HEK293 (cell line): ENCODE results near the gene NAGPA.

Experiments used
- CTCF ChIA-PET: fragments of 350-600 bp; formaldehyde crosslinking; extraction: SDS; loops from one replicate; lab custom pipeline; 2021; ENCODE audit warnings: antibody characterized with exemption; lab: Yijun Ruan, JAX
- POLR2A ChIA-PET: fragments of 300-600 bp; formaldehyde crosslinking; extraction: SDS; loops from one replicate; lab custom pipeline; 2020; ENCODE audit warnings: antibody characterized with exemption, inconsistent platforms; lab: Yijun Ruan, JAX
- H3K27ac ChIP-seq: fragments of 200-500 bp; sonication (Bioruptor generic); 2 replicates; pipeline ENCODE4 v1.5.1; 2014; ENCODE audit warnings: low read depth, low read length, control low read depth, inconsistent platforms; ENCODE audit errors: extremely low read depth
- H3K36me3 ChIP-seq, 2 experiments: fragments of 200-500 bp in 1 of 2; sonication (Bioruptor generic) in 1 of 2; 1 replicate in 1 of 2; 2 replicates in 1 of 2; pipeline ENCODE4 v1.5.1; 2014 to 2017; ENCODE audit warnings: inconsistent platforms in 2 of 2, low read length in 2 of 2; ENCODE audit not compliant: control insufficient read depth in 2 of 2, insufficient read depth in 1 of 2
- H3K4me1 ChIP-seq: fragments of 200-500 bp; sonication (Bioruptor generic); 2 replicates; pipeline ENCODE4 v1.5.1; 2014; ENCODE audit warnings: mild to moderate bottlenecking, low read length, inconsistent platforms; ENCODE audit not compliant: control insufficient read depth, insufficient read depth
- H3K4me3 ChIP-seq: 2 replicates; pipeline ENCODE4 v1.5.1; 2011; ENCODE audit warnings: low read depth, mild to moderate bottlenecking, control low read depth, low read length, moderate library complexity
- H3K9me3 ChIP-seq: fragments of 200-500 bp; sonication (Bioruptor generic); 2 replicates; pipeline ENCODE4 v1.5.1; 2014; ENCODE audit warnings: low read depth, low read length, inconsistent platforms; ENCODE audit not compliant: control insufficient read depth, insufficient read depth
- GLI4 ChIP-seq: fragments of 450-650 bp; formaldehyde crosslinking; IDR thresholded peaks from 2 replicates; pipeline ENCODE4 v1.5.1; 2016; ENCODE audit warnings: missing biosample characterization, missing genetic modification characterization
- PRDM1 ChIP-seq: fragments of 450-650 bp; formaldehyde crosslinking; IDR thresholded peaks from 2 replicates; pipeline ENCODE4; 2016; ENCODE audit warnings: missing biosample characterization, missing genetic modification characterization
- ZNF416 ChIP-seq: fragments of 450-650 bp; formaldehyde crosslinking; IDR thresholded peaks from 2 replicates; pipeline ENCODE4 v1.5.1; 2016; ENCODE audit warnings: missing biosample characterization, missing genetic modification characterization
- ZNF544 ChIP-seq: fragments of 450-650 bp; formaldehyde crosslinking; IDR thresholded peaks from 2 replicates; pipeline ENCODE4 v1.5.0; 2017; ENCODE audit warnings: missing biosample characterization, missing genetic modification characterization
- ZNF549 ChIP-seq: fragments of 450-650 bp; IDR thresholded peaks from 2 replicates; pipeline ENCODE4 v1.5.1; 2018; ENCODE audit warnings: missing biosample characterization, missing genetic modification characterization, mild to moderate bottlenecking, inconsistent platforms, moderate library complexity
- ZNF560 ChIP-seq: fragments of 450-650 bp; formaldehyde crosslinking; IDR thresholded peaks from 2 replicates; pipeline ENCODE4 v1.5.1; 2017; ENCODE audit warnings: missing biosample characterization, missing genetic modification characterization, borderline replicate concordance
- ZNF626 ChIP-seq: fragments of 450-650 bp; sonication (Bioruptor Pico); formaldehyde crosslinking; IDR thresholded peaks from 2 replicates; pipeline ENCODE4 v1.5.1; 2018; ENCODE audit warnings: missing biosample characterization, missing genetic modification characterization, inconsistent platforms
- ZNF76 ChIP-seq: fragments of 450-650 bp; formaldehyde crosslinking; IDR thresholded peaks from 2 replicates; pipeline ENCODE4; 2016; ENCODE audit warnings: low read depth, missing biosample characterization, missing genetic modification characterization, borderline replicate concordance
- ZNF776 ChIP-seq: fragments of 450-650 bp; formaldehyde crosslinking; IDR thresholded peaks from 2 replicates; pipeline ENCODE4 v1.5.0; 2017; ENCODE audit warnings: missing biosample characterization, missing genetic modification characterization, borderline replicate concordance
- TF ChIP-seq, protein P1 (sequence below): IDR thresholded peaks from 2 replicates; pipeline ENCODE4 v1.6.1; 2011; ENCODE audit warnings: mild to moderate bottlenecking, low read depth, low read length, borderline replicate concordance
- TF ChIP-seq, protein P2 (sequence below): fragments of 450-650 bp; formaldehyde crosslinking; IDR thresholded peaks from 2 replicates; pipeline ENCODE4 v1.5.1; 2016; ENCODE audit warnings: missing biosample characterization, missing genetic modification characterization, low read depth
- TF ChIP-seq, protein P3 (sequence below): fragments of 450-650 bp; formaldehyde crosslinking; IDR thresholded peaks from 2 replicates; pipeline ENCODE4 v1.5.1; 2016; ENCODE audit warnings: missing biosample characterization, missing genetic modification characterization
- TF ChIP-seq, protein P4 (sequence below): fragments of 450-650 bp; formaldehyde crosslinking; IDR thresholded peaks from 2 replicates; pipeline ENCODE4 v1.5.1; 2017; ENCODE audit warnings: missing biosample characterization, missing genetic modification characterization
- TF ChIP-seq, protein P5 (sequence below): fragments of 450-650 bp; formaldehyde crosslinking; IDR thresholded peaks from 2 replicates; pipeline ENCODE4 v1.5.1; 2016; ENCODE audit warnings: missing biosample characterization, missing genetic modification characterization, borderline replicate concordance
- TF ChIP-seq, protein P6 (sequence below): fragments of 450-650 bp; formaldehyde crosslinking; IDR thresholded peaks from 2 replicates; pipeline ENCODE4 v1.5.1; 2016; ENCODE audit warnings: missing biosample characterization, missing genetic modification characterization
- TF ChIP-seq, protein P7 (sequence below): fragments of 450-650 bp; formaldehyde crosslinking; IDR thresholded peaks from 2 replicates; pipeline ENCODE4 v1.5.1; 2016; ENCODE audit warnings: missing biosample characterization, missing genetic modification characterization

Gene NAGPA

DNA sequence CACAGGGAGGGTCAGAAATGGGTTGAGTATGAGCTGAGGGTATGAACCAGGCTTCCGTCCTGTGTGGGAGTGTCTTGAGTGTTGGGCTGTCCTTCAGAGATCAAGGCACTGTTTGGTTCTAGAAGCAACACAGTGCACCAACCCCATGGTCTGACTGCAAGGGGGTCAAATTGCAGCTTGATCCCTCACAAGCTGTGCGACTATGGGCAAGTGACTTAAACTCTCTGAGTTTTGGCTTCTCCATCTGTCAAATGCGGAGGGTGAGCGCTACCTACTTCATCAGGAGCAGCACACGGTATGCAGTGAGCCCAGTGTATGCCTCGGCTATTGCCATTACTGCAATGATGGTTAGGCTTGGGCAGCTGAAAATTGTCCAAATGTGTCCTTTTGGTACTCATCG, 54.6 kb downstream of the NAGPA start:
- no peaks in the 10 kb centered on the region for H3K9me3 ChIP-seq
- H3K36me3 ChIP-seq, result no peaks in the 10 kb centered on the region
- no peak overlapping the region for H3K27ac ChIP-seq
- H3K4me1 ChIP-seq, result no peaks in the 10 kb centered on the region
- H3K4me3 ChIP-seq, result no peak overlapping the region
- TF ChIP-seq, protein P1, sequence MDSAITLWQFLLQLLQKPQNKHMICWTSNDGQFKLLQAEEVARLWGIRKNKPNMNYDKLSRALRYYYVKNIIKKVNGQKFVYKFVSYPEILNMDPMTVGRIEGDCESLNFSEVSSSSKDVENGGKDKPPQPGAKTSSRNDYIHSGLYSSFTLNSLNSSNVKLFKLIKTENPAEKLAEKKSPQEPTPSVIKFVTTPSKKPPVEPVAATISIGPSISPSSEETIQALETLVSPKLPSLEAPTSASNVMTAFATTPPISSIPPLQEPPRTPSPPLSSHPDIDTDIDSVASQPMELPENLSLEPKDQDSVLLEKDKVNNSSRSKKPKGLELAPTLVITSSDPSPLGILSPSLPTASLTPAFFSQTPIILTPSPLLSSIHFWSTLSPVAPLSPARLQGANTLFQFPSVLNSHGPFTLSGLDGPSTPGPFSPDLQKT, result no peak
- no peak for TF ChIP-seq ZNF626 (tag by site-specific recombination)
- TF ChIP-seq PRDM1, result no peak
- TF ChIP-seq, protein P2, sequence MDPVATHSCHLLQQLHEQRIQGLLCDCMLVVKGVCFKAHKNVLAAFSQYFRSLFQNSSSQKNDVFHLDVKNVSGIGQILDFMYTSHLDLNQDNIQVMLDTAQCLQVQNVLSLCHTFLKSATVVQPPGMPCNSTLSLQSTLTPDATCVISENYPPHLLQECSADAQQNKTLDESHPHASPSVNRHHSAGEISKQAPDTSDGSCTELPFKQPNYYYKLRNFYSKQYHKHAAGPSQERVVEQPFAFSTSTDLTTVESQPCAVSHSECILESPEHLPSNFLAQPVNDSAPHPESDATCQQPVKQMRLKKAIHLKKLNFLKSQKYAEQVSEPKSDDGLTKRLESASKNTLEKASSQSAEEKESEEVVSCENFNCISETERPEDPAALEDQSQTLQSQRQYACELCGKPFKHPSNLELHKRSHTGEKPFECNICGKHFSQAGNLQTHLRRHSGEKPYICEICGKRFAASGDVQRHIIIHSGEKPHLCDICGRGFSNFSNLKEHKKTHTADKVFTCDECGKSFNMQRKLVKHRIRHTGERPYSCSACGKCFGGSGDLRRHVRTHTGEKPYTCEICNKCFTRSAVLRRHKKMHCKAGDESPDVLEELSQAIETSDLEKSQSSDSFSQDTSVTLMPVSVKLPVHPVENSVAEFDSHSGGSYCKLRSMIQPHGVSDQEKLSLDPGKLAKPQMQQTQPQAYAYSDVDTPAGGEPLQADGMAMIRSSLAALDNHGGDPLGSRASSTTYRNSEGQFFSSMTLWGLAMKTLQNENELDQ, result no peak
- TF ChIP-seq ZNF549 (tag by site-specific recombination), result no peak
- TF ChIP-seq, all 188 proteins: peak for 0
- ChIA-PET CTCF (no interaction called here), POLR2A (no interaction called here)

DNA sequence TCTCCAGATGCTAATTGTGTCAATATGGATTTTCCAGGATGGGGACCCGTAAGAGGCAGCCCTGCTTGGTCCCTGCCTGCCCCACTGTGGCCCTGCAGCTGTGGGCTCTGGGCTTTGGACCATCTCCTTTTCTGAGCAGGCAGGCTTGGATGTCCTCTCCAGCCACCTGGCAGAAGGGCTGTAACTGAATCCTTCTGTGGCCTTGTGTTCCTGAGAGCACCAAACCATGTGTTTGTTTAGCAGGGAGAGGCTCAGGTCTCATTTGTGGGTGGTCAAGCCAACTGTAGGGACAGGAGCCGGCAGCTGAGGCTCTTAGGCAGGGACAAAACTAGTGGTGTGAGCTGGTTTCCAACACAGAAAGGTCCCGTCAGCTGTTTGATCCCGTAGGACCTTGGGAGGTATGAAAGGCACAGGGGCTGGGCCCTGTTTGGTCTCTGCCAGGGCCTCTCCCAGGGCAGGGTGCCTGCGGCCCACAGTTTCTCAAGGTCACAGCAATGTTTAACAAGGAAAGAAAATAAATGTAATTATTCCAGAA, 57.1 kb downstream of the NAGPA start:
- Histone ChIP-seq H3K36me3 (no peaks in the 10 kb centered on the region), H3K27ac (no peak overlapping the region), H3K4me3 (no peak overlapping the region), H3K4me1 (no peaks in the 10 kb centered on the region), H3K9me3 (no peaks in the 10 kb centered on the region)
- CTCF ChIA-PET, result no interaction called here
- POLR2A ChIA-PET, result no interaction called here
- TF ChIP-seq ZNF76 (no peak), ZNF776 (tag by site-specific recombination) (no peak), ZNF544 (tag by site-specific recombination) (no peak), GLI4 (tag by site-specific recombination) (no peak), ZNF416 (no peak), ZNF560 (no peak)
- TF ChIP-seq, protein P3, sequence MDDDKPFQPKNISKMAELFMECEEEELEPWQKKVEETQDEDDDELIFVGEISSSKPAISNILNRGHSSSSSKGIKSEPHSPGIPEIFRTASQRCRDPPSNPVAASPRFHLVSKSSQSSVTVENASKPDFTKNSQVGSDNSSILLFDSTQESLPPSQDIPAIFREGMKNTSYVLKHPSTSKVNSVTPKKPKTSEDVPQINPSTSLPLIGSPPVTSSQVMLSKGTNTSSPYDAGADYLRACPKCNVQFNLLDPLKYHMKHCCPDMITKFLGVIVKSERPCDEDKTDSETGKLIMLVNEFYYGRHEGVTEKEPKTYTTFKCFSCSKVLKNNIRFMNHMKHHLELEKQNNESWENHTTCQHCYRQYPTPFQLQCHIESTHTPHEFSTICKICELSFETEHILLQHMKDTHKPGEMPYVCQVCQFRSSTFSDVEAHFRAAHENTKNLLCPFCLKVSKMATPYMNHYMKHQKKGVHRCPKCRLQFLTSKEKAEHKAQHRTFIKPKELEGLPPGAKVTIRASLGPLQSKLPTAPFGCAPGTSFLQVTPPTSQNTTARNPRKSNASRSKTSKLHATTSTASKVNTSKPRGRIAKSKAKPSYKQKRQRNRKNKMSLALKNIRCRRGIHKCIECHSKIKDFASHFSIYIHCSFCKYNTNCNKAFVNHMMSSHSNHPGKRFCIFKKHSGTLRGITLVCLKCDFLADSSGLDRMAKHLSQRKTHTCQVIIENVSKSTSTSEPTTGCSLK (tag by site-specific recombination), result no peak
- TF ChIP-seq, protein P4, sequence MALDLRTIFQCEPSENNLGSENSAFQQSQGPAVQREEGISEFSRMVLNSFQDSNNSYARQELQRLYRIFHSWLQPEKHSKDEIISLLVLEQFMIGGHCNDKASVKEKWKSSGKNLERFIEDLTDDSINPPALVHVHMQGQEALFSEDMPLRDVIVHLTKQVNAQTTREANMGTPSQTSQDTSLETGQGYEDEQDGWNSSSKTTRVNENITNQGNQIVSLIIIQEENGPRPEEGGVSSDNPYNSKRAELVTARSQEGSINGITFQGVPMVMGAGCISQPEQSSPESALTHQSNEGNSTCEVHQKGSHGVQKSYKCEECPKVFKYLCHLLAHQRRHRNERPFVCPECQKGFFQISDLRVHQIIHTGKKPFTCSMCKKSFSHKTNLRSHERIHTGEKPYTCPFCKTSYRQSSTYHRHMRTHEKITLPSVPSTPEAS (tag by site-specific recombination), result no peak
- TF ChIP-seq, protein P5, sequence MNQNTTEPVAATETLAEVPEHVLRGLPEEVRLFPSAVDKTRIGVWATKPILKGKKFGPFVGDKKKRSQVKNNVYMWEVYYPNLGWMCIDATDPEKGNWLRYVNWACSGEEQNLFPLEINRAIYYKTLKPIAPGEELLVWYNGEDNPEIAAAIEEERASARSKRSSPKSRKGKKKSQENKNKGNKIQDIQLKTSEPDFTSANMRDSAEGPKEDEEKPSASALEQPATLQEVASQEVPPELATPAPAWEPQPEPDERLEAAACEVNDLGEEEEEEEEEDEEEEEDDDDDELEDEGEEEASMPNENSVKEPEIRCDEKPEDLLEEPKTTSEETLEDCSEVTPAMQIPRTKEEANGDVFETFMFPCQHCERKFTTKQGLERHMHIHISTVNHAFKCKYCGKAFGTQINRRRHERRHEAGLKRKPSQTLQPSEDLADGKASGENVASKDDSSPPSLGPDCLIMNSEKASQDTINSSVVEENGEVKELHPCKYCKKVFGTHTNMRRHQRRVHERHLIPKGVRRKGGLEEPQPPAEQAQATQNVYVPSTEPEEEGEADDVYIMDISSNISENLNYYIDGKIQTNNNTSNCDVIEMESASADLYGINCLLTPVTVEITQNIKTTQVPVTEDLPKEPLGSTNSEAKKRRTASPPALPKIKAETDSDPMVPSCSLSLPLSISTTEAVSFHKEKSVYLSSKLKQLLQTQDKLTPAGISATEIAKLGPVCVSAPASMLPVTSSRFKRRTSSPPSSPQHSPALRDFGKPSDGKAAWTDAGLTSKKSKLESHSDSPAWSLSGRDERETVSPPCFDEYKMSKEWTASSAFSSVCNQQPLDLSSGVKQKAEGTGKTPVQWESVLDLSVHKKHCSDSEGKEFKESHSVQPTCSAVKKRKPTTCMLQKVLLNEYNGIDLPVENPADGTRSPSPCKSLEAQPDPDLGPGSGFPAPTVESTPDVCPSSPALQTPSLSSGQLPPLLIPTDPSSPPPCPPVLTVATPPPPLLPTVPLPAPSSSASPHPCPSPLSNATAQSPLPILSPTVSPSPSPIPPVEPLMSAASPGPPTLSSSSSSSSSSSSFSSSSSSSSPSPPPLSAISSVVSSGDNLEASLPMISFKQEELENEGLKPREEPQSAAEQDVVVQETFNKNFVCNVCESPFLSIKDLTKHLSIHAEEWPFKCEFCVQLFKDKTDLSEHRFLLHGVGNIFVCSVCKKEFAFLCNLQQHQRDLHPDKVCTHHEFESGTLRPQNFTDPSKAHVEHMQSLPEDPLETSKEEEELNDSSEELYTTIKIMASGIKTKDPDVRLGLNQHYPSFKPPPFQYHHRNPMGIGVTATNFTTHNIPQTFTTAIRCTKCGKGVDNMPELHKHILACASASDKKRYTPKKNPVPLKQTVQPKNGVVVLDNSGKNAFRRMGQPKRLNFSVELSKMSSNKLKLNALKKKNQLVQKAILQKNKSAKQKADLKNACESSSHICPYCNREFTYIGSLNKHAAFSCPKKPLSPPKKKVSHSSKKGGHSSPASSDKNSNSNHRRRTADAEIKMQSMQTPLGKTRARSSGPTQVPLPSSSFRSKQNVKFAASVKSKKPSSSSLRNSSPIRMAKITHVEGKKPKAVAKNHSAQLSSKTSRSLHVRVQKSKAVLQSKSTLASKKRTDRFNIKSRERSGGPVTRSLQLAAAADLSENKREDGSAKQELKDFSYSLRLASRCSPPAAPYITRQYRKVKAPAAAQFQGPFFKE (tag by site-specific recombination), result no peak
- TF ChIP-seq, protein P6, sequence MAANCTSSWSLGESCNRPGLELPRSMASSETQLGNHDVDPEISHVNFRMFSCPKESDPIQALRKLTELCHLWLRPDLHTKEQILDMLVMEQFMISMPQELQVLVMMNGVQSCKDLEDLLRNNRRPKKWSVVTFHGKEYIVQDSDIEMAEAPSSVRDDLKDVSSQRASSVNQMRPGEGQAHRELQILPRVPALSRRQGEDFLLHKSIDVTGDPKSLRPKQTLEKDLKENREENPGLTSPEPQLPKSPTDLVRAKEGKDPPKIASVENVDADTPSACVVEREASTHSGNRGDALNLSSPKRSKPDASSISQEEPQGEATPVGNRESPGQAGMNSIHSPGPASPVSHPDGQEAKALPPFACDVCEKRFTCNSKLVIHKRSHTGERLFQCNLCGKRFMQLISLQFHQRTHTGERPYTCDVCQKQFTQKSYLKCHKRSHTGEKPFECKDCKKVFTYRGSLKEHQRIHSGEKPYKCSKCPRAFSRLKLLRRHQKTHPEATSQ (tag by site-specific recombination), result no peak
- TF ChIP-seq, protein P7, sequence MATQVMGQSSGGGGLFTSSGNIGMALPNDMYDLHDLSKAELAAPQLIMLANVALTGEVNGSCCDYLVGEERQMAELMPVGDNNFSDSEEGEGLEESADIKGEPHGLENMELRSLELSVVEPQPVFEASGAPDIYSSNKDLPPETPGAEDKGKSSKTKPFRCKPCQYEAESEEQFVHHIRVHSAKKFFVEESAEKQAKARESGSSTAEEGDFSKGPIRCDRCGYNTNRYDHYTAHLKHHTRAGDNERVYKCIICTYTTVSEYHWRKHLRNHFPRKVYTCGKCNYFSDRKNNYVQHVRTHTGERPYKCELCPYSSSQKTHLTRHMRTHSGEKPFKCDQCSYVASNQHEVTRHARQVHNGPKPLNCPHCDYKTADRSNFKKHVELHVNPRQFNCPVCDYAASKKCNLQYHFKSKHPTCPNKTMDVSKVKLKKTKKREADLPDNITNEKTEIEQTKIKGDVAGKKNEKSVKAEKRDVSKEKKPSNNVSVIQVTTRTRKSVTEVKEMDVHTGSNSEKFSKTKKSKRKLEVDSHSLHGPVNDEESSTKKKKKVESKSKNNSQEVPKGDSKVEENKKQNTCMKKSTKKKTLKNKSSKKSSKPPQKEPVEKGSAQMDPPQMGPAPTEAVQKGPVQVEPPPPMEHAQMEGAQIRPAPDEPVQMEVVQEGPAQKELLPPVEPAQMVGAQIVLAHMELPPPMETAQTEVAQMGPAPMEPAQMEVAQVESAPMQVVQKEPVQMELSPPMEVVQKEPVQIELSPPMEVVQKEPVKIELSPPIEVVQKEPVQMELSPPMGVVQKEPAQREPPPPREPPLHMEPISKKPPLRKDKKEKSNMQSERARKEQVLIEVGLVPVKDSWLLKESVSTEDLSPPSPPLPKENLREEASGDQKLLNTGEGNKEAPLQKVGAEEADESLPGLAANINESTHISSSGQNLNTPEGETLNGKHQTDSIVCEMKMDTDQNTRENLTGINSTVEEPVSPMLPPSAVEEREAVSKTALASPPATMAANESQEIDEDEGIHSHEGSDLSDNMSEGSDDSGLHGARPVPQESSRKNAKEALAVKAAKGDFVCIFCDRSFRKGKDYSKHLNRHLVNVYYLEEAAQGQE (tag by site-specific recombination), result no peak
